ENCODE data around the gene IRAK3. TPM values are rescaled to one million over a fixed set of nuclear protein-coding genes. Genes with fewer than 3 reads are reported as not detected.
A peak's percentile ranks its signal among the peaks of the same experiment; 100 is the strongest.

Gene IRAK3
- polyA plus RNA-seq, 2 donors, result 0.73 to 0.76 TPM

GRCh38 chr12:66189889-66190288 lies 875 bp downstream of the IRAK3 start:
- 75 to 76% methylated on average over 6 of the region's 6 CpGs for WGBS, 2 donors

GRCh38 chr12:66190519-66191370 lies 1.7 kb downstream of the IRAK3 start:
- no peaks in the 10 kb centered on the region for H3K36me3 ChIP-seq (ENCODE audit: control insufficient read depth in 2 of 2, insufficient read depth in 2 of 2, low read length in 1 of 2)
- peak overlapping the region in 1 of 2 donors; percentile 18 for H3K27ac ChIP-seq (ENCODE audit: low read depth in 2 of 2, low read length in 1 of 2)
- no peak overlapping the region for H3K4me3 ChIP-seq (ENCODE audit: low read depth in 1 of 2, low read length in 2 of 2)
- no peaks in the 10 kb centered on the region for H3K27me3 ChIP-seq (ENCODE audit: control insufficient read depth in 1 of 2, insufficient read depth in 2 of 2, low read length in 2 of 2)
- WGBS, 2 donors, result 48 to 54% methylated on average over 1 of the region's 1 CpG
- H3K4me1 ChIP-seq (ENCODE audit: control insufficient read depth in 2 of 2, insufficient read depth in 2 of 2, low read length in 1 of 2), result peaks cover 0 to 3% of the 10 kb centered on the region in 2 donors
- H3K9me3 ChIP-seq (ENCODE audit: control insufficient read depth in 2 of 2, insufficient read depth in 1 of 2, low read depth in 1 of 2, low read length in 1 of 2), result no peaks in the 10 kb centered on the region

More at GRCh38 chr12:66189889-66190288, 875 bp downstream of the IRAK3 start:
- Histone ChIP-seq H3K4me3 (ENCODE audit: low read depth in 1 of 2, low read length in 2 of 2) (peak overlapping the region in 1 of 2 donors; percentile 49), H3K27ac (ENCODE audit: low read depth in 2 of 2, low read length in 1 of 2) (peak overlapping the region in 1 of 2 donors; percentile 81), H3K4me1 (ENCODE audit: control insufficient read depth in 2 of 2, insufficient read depth in 2 of 2, low read length in 1 of 2) (peaks cover 0 to 3% of the 10 kb centered on the region in 2 donors), H3K36me3 (ENCODE audit: control insufficient read depth in 2 of 2, insufficient read depth in 2 of 2, low read length in 1 of 2) (no peaks in the 10 kb centered on the region), H3K9me3 (ENCODE audit: control insufficient read depth in 2 of 2, insufficient read depth in 1 of 2, low read depth in 1 of 2, low read length in 1 of 2) (no peaks in the 10 kb centered on the region), H3K27me3 (ENCODE audit: control insufficient read depth in 1 of 2, insufficient read depth in 2 of 2, low read length in 2 of 2) (no peaks in the 10 kb centered on the region)

GRCh38 chr12:66191547-66192126 lies 2.6 kb downstream of the IRAK3 start:
- Histone ChIP-seq H3K27ac (ENCODE audit: low read depth in 2 of 2, low read length in 1 of 2) (no peak overlapping the region), H3K4me1 (ENCODE audit: control insufficient read depth in 2 of 2, insufficient read depth in 2 of 2, low read length in 1 of 2) (peaks cover 0 to 3% of the 10 kb centered on the region in 2 donors), H3K9me3 (ENCODE audit: control insufficient read depth in 2 of 2, insufficient read depth in 1 of 2, low read depth in 1 of 2, low read length in 1 of 2) (no peaks in the 10 kb centered on the region), H3K4me3 (ENCODE audit: low read depth in 1 of 2, low read length in 2 of 2) (no peak overlapping the region), H3K36me3 (ENCODE audit: control insufficient read depth in 2 of 2, insufficient read depth in 2 of 2, low read length in 1 of 2) (no peaks in the 10 kb centered on the region), H3K27me3 (ENCODE audit: control insufficient read depth in 1 of 2, insufficient read depth in 2 of 2, low read length in 2 of 2) (no peaks in the 10 kb centered on the region)
- 74 to 77% methylated on average over 7 of the region's 7 CpGs for WGBS, 2 donors

- WGBS, 2 donors, result 94 to 96% methylated on average over 2 of the region's 2 CpGs
These were observed 5.1 kb downstream of the IRAK3 start for GRCh38 chr12:66194122-66194521.

GRCh38 chr12:66195242-66195641 lies 6.2 kb downstream of the IRAK3 start:
- H3K27ac ChIP-seq (ENCODE audit: low read depth in 2 of 2, low read length in 1 of 2), result no peak overlapping the region
- H3K27me3 ChIP-seq (ENCODE audit: control insufficient read depth in 1 of 2, insufficient read depth in 2 of 2, low read length in 2 of 2), result no peaks in the 10 kb centered on the region
- no peaks in the 10 kb centered on the region for H3K36me3 ChIP-seq (ENCODE audit: control insufficient read depth in 2 of 2, insufficient read depth in 2 of 2, low read length in 1 of 2)
- WGBS, 2 donors, result 86 to 89% methylated on average over 6 of the region's 6 CpGs
- no peaks in the 10 kb centered on the region for H3K4me1 ChIP-seq (ENCODE audit: control insufficient read depth in 2 of 2, insufficient read depth in 2 of 2, low read length in 1 of 2)
- H3K9me3 ChIP-seq (ENCODE audit: control insufficient read depth in 2 of 2, insufficient read depth in 1 of 2, low read depth in 1 of 2, low read length in 1 of 2), result peaks cover 0 to 2% of the 10 kb centered on the region in 2 donors
- no peak overlapping the region for H3K4me3 ChIP-seq (ENCODE audit: low read depth in 1 of 2, low read length in 2 of 2)

More at GRCh38 chr12:66194122-66194521, 5.1 kb downstream of the IRAK3 start:
- Histone ChIP-seq H3K36me3 (ENCODE audit: control insufficient read depth in 2 of 2, insufficient read depth in 2 of 2, low read length in 1 of 2) (no peaks in the 10 kb centered on the region), H3K4me3 (ENCODE audit: low read depth in 1 of 2, low read length in 2 of 2) (no peak overlapping the region), H3K4me1 (ENCODE audit: control insufficient read depth in 2 of 2, insufficient read depth in 2 of 2, low read length in 1 of 2) (no peaks in the 10 kb centered on the region), H3K27me3 (ENCODE audit: control insufficient read depth in 1 of 2, insufficient read depth in 2 of 2, low read length in 2 of 2) (no peaks in the 10 kb centered on the region), H3K9me3 (ENCODE audit: control insufficient read depth in 2 of 2, insufficient read depth in 1 of 2, low read depth in 1 of 2, low read length in 1 of 2) (no peaks in the 10 kb centered on the region), H3K27ac (ENCODE audit: low read depth in 2 of 2, low read length in 1 of 2) (no peak overlapping the region)

GRCh38 chr12:66196806-66197205 lies 7.8 kb downstream of the IRAK3 start:
- no peak overlapping the region for H3K4me3 ChIP-seq (ENCODE audit: low read depth in 1 of 2, low read length in 2 of 2)
- H3K27ac ChIP-seq (ENCODE audit: low read depth in 2 of 2, low read length in 1 of 2), result no peak overlapping the region
- no peaks in the 10 kb centered on the region for H3K4me1 ChIP-seq (ENCODE audit: control insufficient read depth in 2 of 2, insufficient read depth in 2 of 2, low read length in 1 of 2)
- H3K27me3 ChIP-seq (ENCODE audit: control insufficient read depth in 1 of 2, insufficient read depth in 2 of 2, low read length in 2 of 2), result no peaks in the 10 kb centered on the region
- peaks cover 0 to 3% of the 10 kb centered on the region in 2 donors for H3K9me3 ChIP-seq (ENCODE audit: control insufficient read depth in 2 of 2, insufficient read depth in 1 of 2, low read depth in 1 of 2, low read length in 1 of 2)
- WGBS, 2 donors, result 44 to 47% methylated on average over 3 of the region's 3 CpGs
- no peaks in the 10 kb centered on the region for H3K36me3 ChIP-seq (ENCODE audit: control insufficient read depth in 2 of 2, insufficient read depth in 2 of 2, low read length in 1 of 2)

GRCh38 chr12:66197495-66197921 lies 8.5 kb downstream of the IRAK3 start:
- Histone ChIP-seq H3K27ac (ENCODE audit: low read depth in 2 of 2, low read length in 1 of 2) (no peak overlapping the region), H3K4me1 (ENCODE audit: control insufficient read depth in 2 of 2, insufficient read depth in 2 of 2, low read length in 1 of 2) (no peaks in the 10 kb centered on the region), H3K4me3 (ENCODE audit: low read depth in 1 of 2, low read length in 2 of 2) (no peak overlapping the region), H3K9me3 (ENCODE audit: control insufficient read depth in 2 of 2, insufficient read depth in 1 of 2, low read depth in 1 of 2, low read length in 1 of 2) (peaks cover 0 to 3% of the 10 kb centered on the region in 2 donors), H3K27me3 (ENCODE audit: control insufficient read depth in 1 of 2, insufficient read depth in 2 of 2, low read length in 2 of 2) (no peaks in the 10 kb centered on the region), H3K36me3 (ENCODE audit: control insufficient read depth in 2 of 2, insufficient read depth in 2 of 2, low read length in 1 of 2) (no peaks in the 10 kb centered on the region)
- 36 to 56% methylated on average over 3 of the region's 3 CpGs for WGBS, 2 donors

- no peaks in the 10 kb centered on the region for H3K36me3 ChIP-seq (ENCODE audit: control insufficient read depth in 2 of 2, insufficient read depth in 2 of 2, low read length in 1 of 2)
- H3K27ac ChIP-seq (ENCODE audit: low read depth in 2 of 2, low read length in 1 of 2), result no peak overlapping the region
- 75 to 79% methylated on average over 3 of the region's 3 CpGs for WGBS, 2 donors
- no peaks in the 10 kb centered on the region for H3K4me1 ChIP-seq (ENCODE audit: control insufficient read depth in 2 of 2, insufficient read depth in 2 of 2, low read length in 1 of 2)
- H3K27me3 ChIP-seq (ENCODE audit: control insufficient read depth in 1 of 2, insufficient read depth in 2 of 2, low read length in 2 of 2), result no peaks in the 10 kb centered on the region
- peaks cover 0 to 3% of the 10 kb centered on the region in 2 donors for H3K9me3 ChIP-seq (ENCODE audit: control insufficient read depth in 2 of 2, insufficient read depth in 1 of 2, low read depth in 1 of 2, low read length in 1 of 2)
- no peak overlapping the region for H3K4me3 ChIP-seq (ENCODE audit: low read depth in 1 of 2, low read length in 2 of 2)
These were observed 10.1 kb downstream of the IRAK3 start for GRCh38 chr12:66199141-66199540.

- H3K36me3 ChIP-seq (ENCODE audit: control insufficient read depth in 2 of 2, insufficient read depth in 2 of 2, low read length in 1 of 2), result no peaks in the 10 kb centered on the region
- H3K27ac ChIP-seq (ENCODE audit: low read depth in 2 of 2, low read length in 1 of 2), result no peak overlapping the region
- H3K4me3 ChIP-seq (ENCODE audit: low read depth in 1 of 2, low read length in 2 of 2), result no peak overlapping the region
- no peaks in the 10 kb centered on the region for H3K27me3 ChIP-seq (ENCODE audit: control insufficient read depth in 1 of 2, insufficient read depth in 2 of 2, low read length in 2 of 2)
- H3K9me3 ChIP-seq (ENCODE audit: control insufficient read depth in 2 of 2, insufficient read depth in 1 of 2, low read depth in 1 of 2, low read length in 1 of 2), result peaks cover 0 to 3% of the 10 kb centered on the region in 2 donors
- H3K4me1 ChIP-seq (ENCODE audit: control insufficient read depth in 2 of 2, insufficient read depth in 2 of 2, low read length in 1 of 2), result no peaks in the 10 kb centered on the region
These were observed 11.0 kb downstream of the IRAK3 start for GRCh38 chr12:66199831-66200509.
